HG02642 (cell line): Measurements from ENCODE around the gene SPEM2.

Source experiments
- ATAC-seq: cut with Tn5 transposase; IDR thresholded peaks from one replicate; pipeline ENCODE4 v1.9.1; 2021; ENCODE audit warnings: mild to moderate bottlenecking; ENCODE audit not compliant: unreplicated experiment, poor library complexity

SPEM2 gene

DNA sequence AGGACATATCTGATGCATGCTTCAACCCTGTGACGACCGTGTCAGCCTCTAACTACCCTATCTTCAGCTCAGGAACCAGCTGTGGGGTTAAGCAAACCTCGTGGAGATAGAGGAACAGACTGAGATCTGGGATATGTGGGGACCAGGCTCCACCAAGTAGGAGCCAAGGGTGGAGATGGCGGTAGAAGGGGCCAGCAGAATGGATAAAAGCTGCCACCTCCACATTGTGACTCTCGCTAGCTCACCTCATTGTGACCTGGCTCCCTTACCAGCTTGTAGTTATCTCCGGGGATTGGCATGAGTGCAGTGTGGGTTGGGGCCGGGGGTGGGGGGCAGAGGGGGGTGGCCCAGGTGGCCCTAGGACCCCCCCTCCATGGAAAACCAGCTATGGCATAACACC is at the start of gene SPEM2:
TSS of gene SPEM2 (plus strand) at position 301 of the 400 bp plus-strand sequence. CDS start at position 374, 73 bp downstream.
- ATAC-seq: no peak

DNA sequence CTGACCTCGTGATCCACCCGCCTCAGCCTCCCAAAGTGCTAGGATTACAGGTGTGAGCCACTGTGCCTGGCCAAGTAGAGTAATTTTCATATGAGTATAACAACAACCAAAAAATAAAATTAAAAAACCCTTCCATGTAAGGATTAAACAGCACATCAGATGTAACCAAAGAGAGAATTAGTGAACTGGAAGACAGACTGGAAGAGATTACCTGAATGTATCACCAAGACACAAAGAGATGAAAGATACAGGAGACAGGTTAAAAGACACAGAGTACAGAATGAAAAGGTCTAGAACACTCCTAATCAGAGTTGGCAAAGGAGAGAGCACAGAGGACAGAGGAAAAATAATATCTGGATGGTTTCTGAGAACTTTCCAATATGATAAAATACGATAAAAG is 46.3 kb upstream of the SPEM2 start:
- no peak for ATAC-seq

DNA sequence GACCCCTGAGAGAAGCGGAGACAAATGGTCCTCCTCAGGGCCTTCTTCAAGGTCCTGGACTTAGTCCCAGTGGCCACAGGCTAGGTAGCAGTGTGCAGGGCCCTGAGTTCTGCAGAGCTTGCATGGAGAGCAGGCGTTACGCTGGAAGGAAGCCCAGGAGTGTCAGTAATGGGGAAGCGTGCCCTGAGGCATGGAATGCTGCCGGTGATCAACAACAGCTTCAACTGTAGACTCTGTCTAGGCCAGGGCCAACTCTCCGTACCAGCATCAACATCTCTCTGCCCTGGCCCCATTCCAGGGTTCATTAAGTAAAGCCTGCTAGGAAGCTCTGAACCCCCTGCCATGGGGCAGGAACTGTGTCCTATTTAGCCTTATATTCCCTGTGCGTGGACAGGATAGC is 45.1 kb upstream of the SPEM2 start:
- ATAC-seq: no peak

DNA sequence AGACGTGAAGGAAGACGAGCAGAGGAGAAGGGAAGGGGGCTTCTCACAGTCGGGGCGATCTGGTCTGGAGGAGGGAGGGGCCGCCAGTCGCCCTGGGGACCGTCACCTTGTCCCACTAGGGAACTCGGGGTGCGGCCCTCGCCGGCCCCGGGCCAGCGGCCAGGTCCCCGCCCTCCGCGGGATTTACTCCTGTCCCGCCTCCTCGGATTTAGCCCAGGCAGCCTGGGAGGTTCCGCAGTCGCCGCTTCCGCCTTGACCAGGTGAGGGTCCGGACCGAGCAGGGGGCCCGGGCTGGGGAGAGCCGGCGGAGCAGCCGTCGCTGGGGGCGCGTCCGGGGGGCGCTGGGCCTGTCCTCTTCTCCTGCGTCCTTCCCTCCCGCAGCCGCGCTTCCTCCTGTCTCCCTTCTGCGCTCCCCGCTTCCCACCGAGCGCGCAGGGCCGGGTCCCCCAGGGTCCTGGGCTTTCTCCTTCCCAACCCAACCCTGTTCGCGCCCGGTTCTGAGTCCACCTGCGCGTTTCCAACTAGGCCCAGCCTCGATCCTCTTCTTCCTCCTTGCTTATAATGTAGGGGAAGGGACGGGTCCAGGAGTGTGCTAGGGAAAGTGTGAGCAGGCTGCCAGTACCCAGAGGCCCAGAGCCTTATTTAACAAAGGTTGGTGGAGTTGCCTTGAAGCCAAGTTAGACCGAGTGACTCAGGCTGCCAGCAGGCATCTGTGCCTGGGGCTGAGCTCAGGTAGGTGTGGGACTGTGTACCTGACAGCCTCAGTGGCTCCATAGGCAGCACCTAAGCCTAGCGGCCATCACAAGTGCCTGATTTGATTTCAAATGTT is 44.3 kb upstream of the SPEM2 start, which contains the start of gene TNK1:
TSS of gene TNK1 (plus strand) at position 235 of the 829 bp plus-strand sequence. CDS start 1,838 bp downstream, outside the sequence.
- ATAC-seq: no peak

- ATAC-seq: no peak
Observed at GRCh38 chr17:7382901-7383300, 42.5 kb upstream of the SPEM2 start.

DNA sequence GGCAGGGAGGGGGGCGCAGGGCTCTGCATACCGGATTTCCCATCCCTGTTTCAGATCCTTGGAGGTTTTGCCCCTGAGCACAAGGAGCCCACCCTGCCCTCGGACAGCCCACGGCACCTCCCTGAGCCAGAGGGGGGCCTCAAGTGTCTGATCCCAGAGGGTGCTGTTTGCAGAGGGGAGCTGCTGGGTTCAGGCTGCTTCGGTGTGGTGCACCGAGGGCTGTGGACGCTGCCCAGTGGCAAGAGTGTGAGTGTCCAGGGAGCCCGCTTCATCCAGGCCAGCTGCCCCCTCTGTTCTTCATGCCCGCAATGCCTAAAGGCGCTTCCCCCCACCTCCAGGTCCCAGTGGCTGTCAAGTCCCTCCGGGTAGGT is 42.1 kb upstream of the SPEM2 start:
- ATAC-seq: no peak

GRCh38 chr17:7383742-7384488 is 41.5 kb upstream of the SPEM2 start:
- peak; percentile 67 for ATAC-seq

DNA sequence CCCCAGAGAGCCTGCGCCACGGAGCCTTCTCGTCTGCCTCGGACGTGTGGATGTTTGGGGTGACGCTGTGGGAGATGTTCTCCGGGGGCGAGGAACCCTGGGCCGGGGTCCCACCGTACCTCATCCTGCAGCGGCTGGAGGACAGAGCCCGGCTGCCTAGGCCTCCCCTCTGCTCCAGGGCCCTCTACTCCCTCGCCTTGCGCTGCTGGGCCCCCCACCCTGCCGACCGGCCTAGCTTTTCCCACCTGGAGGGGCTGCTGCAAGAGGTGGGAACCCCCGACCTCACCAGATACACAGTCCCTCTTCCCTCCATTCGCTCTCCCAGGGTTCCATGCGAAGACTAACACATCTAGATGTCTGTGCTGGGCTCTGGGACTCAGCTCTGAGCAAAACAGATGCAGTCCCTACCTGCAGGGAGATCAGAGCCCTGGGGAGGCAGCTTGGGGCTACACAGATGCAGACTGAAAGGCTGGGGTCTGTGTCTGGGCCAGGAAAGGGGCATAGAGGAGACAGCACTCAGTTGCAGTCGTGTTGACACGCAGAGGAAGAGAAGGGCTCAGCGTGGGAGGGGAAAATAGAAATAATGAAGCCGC is 40.8 kb upstream of the SPEM2 start:
- no peak for ATAC-seq

DNA sequence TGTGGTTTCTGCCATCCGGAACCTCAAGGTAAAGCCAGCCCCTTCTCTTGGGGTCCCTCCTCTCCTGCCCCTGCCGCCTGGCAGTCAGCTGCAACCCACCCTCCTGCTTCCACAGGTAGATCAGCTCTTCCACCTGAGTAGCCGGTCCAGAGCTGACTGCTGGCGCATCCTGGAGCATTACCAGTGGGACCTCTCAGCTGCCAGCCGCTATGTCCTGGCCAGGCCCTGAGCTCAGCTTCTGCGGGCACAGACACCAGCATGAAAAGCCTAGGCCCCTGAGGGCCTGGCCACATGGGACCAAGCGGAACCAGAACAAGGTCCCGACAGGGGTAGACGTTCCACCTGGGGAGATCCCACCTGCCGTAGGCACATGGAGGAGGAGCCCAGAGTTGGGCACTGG is 36.6 kb upstream of the SPEM2 start:
- no peak for ATAC-seq

GRCh38 chr17:7389924-7390910 is 35.2 kb upstream of the SPEM2 start:
- no peak for ATAC-seq

DNA sequence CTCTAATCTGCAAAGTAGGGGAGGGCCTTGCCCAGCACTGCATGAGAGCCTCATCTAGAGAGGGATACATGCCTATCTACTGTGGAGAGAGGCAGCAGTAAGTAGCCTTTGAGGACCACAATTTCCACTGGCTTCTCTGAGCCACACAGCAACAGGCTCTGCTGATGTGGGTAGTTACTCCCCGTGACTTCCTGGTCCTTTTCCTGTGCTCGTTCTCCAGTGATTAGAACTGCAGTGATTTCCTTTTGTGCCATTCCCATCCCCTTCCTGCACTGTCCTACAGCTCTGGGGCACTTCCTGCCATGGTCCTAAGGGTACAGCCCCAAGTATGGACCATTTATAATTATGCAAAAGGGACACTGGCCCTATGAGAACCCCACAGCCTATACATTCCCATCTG is 34.1 kb upstream of the SPEM2 start:
- ATAC-seq: no peak

GRCh38 chr17:7392696-7393612 is 32.5 kb upstream of the SPEM2 start:
- no peak for ATAC-seq

DNA sequence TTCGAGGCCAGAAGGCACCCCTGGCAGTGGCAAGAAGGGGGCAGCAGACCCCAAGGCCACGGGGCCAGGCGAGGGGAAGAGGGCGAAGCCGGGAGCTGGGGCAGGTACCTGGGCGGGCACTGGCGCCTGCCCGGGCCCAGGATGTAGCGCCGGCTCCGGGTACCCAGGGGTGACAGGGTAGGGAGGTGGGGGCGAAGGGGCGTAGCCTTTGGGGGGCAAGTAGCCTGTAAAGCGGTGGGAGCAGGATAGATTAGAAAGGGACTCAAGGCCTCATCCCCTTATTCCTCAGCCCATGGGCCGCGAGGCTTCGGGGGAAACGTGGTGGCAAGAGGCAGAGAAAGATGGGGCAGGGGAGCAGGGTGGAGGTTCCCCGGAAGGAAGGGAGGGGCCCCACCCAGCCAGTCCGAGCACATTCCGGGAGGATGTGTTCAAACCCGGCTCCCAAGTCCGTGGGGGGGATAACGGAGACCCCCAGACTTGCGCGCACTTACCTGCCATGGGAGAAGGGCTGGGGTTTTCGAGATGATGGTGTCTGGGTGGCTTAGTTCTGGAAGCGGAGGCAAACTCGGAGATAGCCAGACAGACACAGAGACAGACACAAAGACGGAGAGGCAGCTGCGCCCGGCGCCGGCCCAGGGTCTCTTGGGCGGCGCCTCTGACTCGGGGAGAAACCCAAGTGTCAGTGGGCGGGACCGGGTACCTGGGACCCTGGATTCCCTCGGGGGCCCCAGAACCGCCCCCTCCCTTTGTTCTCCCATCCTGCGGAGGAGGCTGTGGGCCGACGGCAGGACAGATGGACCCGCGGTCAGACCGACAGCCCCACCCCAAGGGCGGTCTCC is 31.6 kb upstream of the SPEM2 start:
- peak; percentile 54 for ATAC-seq

DNA sequence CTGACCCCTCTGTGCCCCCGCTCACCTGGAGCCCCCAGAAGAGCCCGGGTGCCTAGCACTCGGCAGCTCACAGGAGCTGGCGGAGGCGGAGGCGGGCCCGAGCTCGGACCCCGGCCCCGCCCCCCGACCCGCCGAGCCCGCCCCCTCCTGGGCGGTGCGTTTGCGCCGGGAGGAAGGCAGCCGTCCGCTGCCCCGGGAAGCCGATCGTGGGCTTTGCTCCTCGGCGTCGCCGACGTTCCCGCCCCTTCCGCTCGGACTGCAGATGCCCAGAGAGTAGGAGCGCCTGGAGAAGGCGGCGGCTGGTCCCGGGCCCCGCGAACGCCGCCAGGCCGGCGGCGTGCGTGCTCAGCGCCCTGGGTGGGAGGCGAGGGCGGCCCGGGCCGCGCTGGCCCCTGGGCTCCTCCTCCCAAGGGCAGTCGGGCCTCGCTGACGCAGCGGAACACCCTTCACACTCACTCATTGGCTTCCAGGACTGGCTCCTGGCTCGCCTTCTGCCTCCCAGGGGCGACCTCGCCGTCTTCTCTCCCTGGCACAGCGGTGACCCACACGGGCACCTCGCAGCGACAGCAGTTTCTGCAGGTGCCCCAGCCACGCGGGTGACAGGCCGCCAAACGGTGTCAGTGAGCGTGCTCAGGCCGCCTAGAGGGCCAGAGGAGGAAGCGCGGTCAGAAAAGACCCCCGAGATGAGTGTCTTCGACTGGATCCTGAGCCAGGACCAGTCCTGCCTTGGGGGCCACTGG is 30.8 kb upstream of the SPEM2 start, which contains the start of gene PLSCR3:
TSS of gene PLSCR3 (minus strand) at position 74 of the 740 bp plus-strand sequence. CDS start 415 bp downstream, outside the sequence.
- ATAC-seq: peak; percentile 84

GRCh38 chr17:7396147-7396546 is 29.3 kb upstream of the SPEM2 start:
- ATAC-seq: no peak

- no peak for ATAC-seq
Observed at GRCh38 chr17:7398612-7399011, 26.8 kb upstream of the SPEM2 start.

GRCh38 chr17:7403043-7403726 is 22.2 kb upstream of the SPEM2 start:
- no peak for ATAC-seq
